IMR-90 (cell line): ENCODE results near the gene GBX2. TPM values are rescaled to one million over a fixed set of nuclear protein-coding genes. Genes with fewer than 3 reads are reported as not detected.

Experiments
- ATAC-seq: fragments of 200-7000 bp; cut with Tn5 transposase; 2 replicates; pipeline ENCODE4 v1.9.1; 2020; ENCODE audit warnings: low read depth, mild to moderate bottlenecking, moderate library complexity
- BruUV-seq: library from RNA; stranded (reverse); fragments of 400-500 nt; replicated peaks from 2 replicates; lab custom pipeline; 2021; lab: Mats Ljungman, UMichigan
- CTCF ChIA-PET: fragments of 300-600 bp; formaldehyde crosslinking; extraction: SDS; loops from one replicate; lab custom pipeline; 2021; ENCODE audit warnings: antibody characterized with exemption; lab: Yijun Ruan, JAX
- POLR2A ChIA-PET: fragments of 300-600 bp; sonication (Branson Sonifier 250); formaldehyde crosslinking; loops from one replicate; lab custom pipeline; 2022; ENCODE audit warnings: antibody characterized with exemption; ENCODE audit not compliant: unreplicated experiment; lab: Charles Lee
- DNase-seq: peaks from one replicate; pipeline ENCODE4 v3.0.0; 2013
- H2AFZ ChIP-seq: replicated peaks from 2 replicates; pipeline ENCODE3; 2013; ENCODE audit warnings: low read length, mild to moderate bottlenecking; ENCODE audit not compliant: poor library complexity
- H2AK5ac ChIP-seq: 2 replicates; pipeline ENCODE4 v1.6.1; 2013; ENCODE audit warnings: low read depth, low read length, inconsistent platforms
- H2AK9ac ChIP-seq: replicated peaks from 2 replicates; pipeline ENCODE3; 2013; ENCODE audit warnings: mild to moderate bottlenecking, low read depth, low read length, moderate library complexity; ENCODE audit not compliant: poor library complexity
- H2BK120ac ChIP-seq: 2 replicates; pipeline ENCODE4 v1.6.1; 2013; ENCODE audit warnings: low read depth, low read length, inconsistent platforms
- H2BK15ac ChIP-seq: 3 replicates; pipeline ENCODE4 v1.6.1; 2013; ENCODE audit warnings: low read depth, low read length, inconsistent platforms
- H2BK20ac ChIP-seq: 2 replicates; pipeline ENCODE4 v1.6.1; 2013; ENCODE audit warnings: low read depth, mild to moderate bottlenecking, inconsistent platforms, low read length, moderate library complexity
- H2BK5ac ChIP-seq: 2 replicates; pipeline ENCODE4 v1.6.1; 2013; ENCODE audit warnings: mild to moderate bottlenecking, low read depth, low read length, inconsistent platforms; ENCODE audit not compliant: poor library complexity, severe bottlenecking
- H3K14ac ChIP-seq: replicated peaks from 2 replicates; pipeline ENCODE4 v1.6.1; 2013; ENCODE audit warnings: low read depth, low read length, inconsistent platforms
- H3K18ac ChIP-seq: 2 replicates; pipeline ENCODE4 v1.6.1; 2013; ENCODE audit warnings: low read depth, low read length, control low read depth
- H3K23ac ChIP-seq: 2 replicates; pipeline ENCODE4 v1.6.1; 2013; ENCODE audit warnings: low read depth, low read length, inconsistent platforms
- H3K27ac ChIP-seq: 2 replicates; pipeline ENCODE4 v1.5.1; 2013; ENCODE audit warnings: mild to moderate bottlenecking, control low read depth, low read length; ENCODE audit not compliant: insufficient read depth
- H3K27me3 ChIP-seq: 2 replicates; pipeline ENCODE4 v1.6.1; 2013; ENCODE audit warnings: low read length; ENCODE audit not compliant: control insufficient read depth, insufficient read depth
- H3K36me3 ChIP-seq: 2 replicates; pipeline ENCODE4 v1.6.1; 2013; ENCODE audit warnings: low read length, mixed read lengths; ENCODE audit not compliant: control insufficient read depth, insufficient read depth
- H3K4ac ChIP-seq: 2 replicates; pipeline ENCODE4 v1.6.1; 2013; ENCODE audit warnings: low read depth, low read length, inconsistent platforms
- H3K4me1 ChIP-seq: 2 replicates; pipeline ENCODE4 v1.6.1; 2013; ENCODE audit warnings: low read length, mixed read lengths; ENCODE audit not compliant: control insufficient read depth, insufficient read depth
- H3K4me2 ChIP-seq: 2 replicates; pipeline ENCODE4 v1.6.1; 2013; ENCODE audit warnings: low read depth, mild to moderate bottlenecking, control low read depth, low read length, moderate library complexity
- H3K4me3 ChIP-seq: 2 replicates; pipeline ENCODE4 v1.5.1; 2013; ENCODE audit warnings: low read depth, mild to moderate bottlenecking, control low read depth, low read length, moderate library complexity; ENCODE audit not compliant: insufficient read depth
- H3K56ac ChIP-seq: 2 replicates; pipeline ENCODE4 v1.6.1; 2013; ENCODE audit warnings: low read length, inconsistent platforms; ENCODE audit not compliant: insufficient read depth; ENCODE audit errors: extremely low read depth
- H3K79me1 ChIP-seq, 2 experiments: 2 replicates each; pipeline ENCODE4 v1.6.1; 2013; ENCODE audit warnings: low read length in 2 of 2, inconsistent platforms in 1 of 2, low read depth in 1 of 2
- H3K9ac ChIP-seq: 2 replicates; pipeline ENCODE4 v1.6.1; 2013; ENCODE audit warnings: low read depth, low read length, control low read depth
- H3K9me1 ChIP-seq: 2 replicates; pipeline ENCODE4 v1.6.1; 2013; ENCODE audit warnings: low read length, inconsistent platforms; ENCODE audit not compliant: insufficient read depth
- H3K9me3 ChIP-seq: 2 replicates; pipeline ENCODE4 v1.6.1; 2013; ENCODE audit warnings: low read length; ENCODE audit not compliant: control insufficient read depth, insufficient read depth
- H4K20me1 ChIP-seq: 2 replicates; pipeline ENCODE4 v1.6.1; 2013; ENCODE audit warnings: low read length, inconsistent platforms; ENCODE audit not compliant: insufficient read depth
- H4K5ac ChIP-seq: 2 replicates; pipeline ENCODE4 v1.6.1; 2013; ENCODE audit warnings: mild to moderate bottlenecking, low read depth, low read length, control low read depth
- H4K8ac ChIP-seq, 2 experiments: 2 replicates each; pipeline ENCODE4 v1.6.1; 2013; ENCODE audit warnings: low read depth in 2 of 2, low read length in 2 of 2, control low read depth in 1 of 2, inconsistent platforms in 1 of 2
- H4K91ac ChIP-seq: 2 replicates; pipeline ENCODE4 v1.6.1; 2013; ENCODE audit warnings: low read depth, low read length, inconsistent platforms; ENCODE audit not compliant: insufficient read depth
- BHLHE40 ChIP-seq: fragments of 150-350 bp; IDR thresholded peaks from 2 replicates; pipeline ENCODE4 v1.6.1; 2016; ENCODE audit warnings: mild to moderate bottlenecking, low read depth, low read length
- CEBPB ChIP-seq: IDR thresholded peaks from 2 replicates; pipeline ENCODE4 v1.6.1; 2012; ENCODE audit warnings: low read depth, low read length, improper control_type of control experiment
- CHD1 ChIP-seq: IDR thresholded peaks from 2 replicates; pipeline ENCODE4 v1.6.1; 2012; ENCODE audit warnings: low read depth, low read length, improper control_type of control experiment
- CTCF ChIP-seq: conservative IDR thresholded peaks from 2 replicates; pipeline ENCODE4 v1.5.1; 2012; ENCODE audit warnings: mild to moderate bottlenecking, low read depth, low read length, improper control_type of control experiment
- ELK1 ChIP-seq: fragments of 150-350 bp; IDR thresholded peaks from 2 replicates; pipeline ENCODE4 v1.6.1; 2016; ENCODE audit warnings: low read depth, mild to moderate bottlenecking, low read length, moderate library complexity, borderline replicate concordance
- FOS ChIP-seq: fragments of 150-350 bp; IDR thresholded peaks from 2 replicates; pipeline ENCODE4 v1.6.1; 2016; ENCODE audit warnings: low read depth, low read length
- MAFK ChIP-seq: IDR thresholded peaks from 2 replicates; pipeline ENCODE4 v1.6.1; 2012; ENCODE audit warnings: low read depth, low read length, improper control_type of control experiment
- MAZ ChIP-seq: IDR thresholded peaks from 2 replicates; pipeline ENCODE4 v1.6.1; 2012; ENCODE audit warnings: low read depth, mild to moderate bottlenecking, low read length, improper control_type of control experiment, moderate library complexity, borderline replicate concordance
- MXI1 ChIP-seq: IDR thresholded peaks from 2 replicates; pipeline ENCODE4 v1.6.1; 2012; ENCODE audit warnings: low read depth, mild to moderate bottlenecking, low read length, moderate library complexity, borderline replicate concordance
- NFE2L2 ChIP-seq: fragments of 150-350 bp; IDR thresholded peaks from 2 replicates; pipeline ENCODE4 v1.6.1; 2016; ENCODE audit warnings: low read depth, mild to moderate bottlenecking, low read length
- POLR2A ChIP-seq: IDR thresholded peaks from 2 replicates; pipeline ENCODE4 v1.6.1; 2012; ENCODE audit warnings: mild to moderate bottlenecking, low read depth, low read length
- RCOR1 ChIP-seq: IDR thresholded peaks from 2 replicates; pipeline ENCODE4 v1.6.1; 2012; ENCODE audit warnings: mild to moderate bottlenecking, low read length, improper control_type of control experiment; ENCODE audit not compliant: insufficient replicate concordance
- RFX5 ChIP-seq: IDR thresholded peaks from 2 replicates; pipeline ENCODE4 v1.8.0; 2012; ENCODE audit warnings: low read depth, mild to moderate bottlenecking, low read length, moderate library complexity
- SMC3 ChIP-seq: fragments of 150-350 bp; IDR thresholded peaks from 2 replicates; pipeline ENCODE4 v1.6.1; 2016; ENCODE audit warnings: low read depth, mild to moderate bottlenecking, antibody characterized with exemption, low read length, moderate library complexity
- USF2 ChIP-seq: fragments of 150-350 bp; IDR thresholded peaks from 2 replicates; pipeline ENCODE4 v1.6.1; 2017; ENCODE audit warnings: mild to moderate bottlenecking, antibody characterized with exemption, low read length, low read depth
- WGBS, 2 experiments: methylation state at CpG; one replicate each; pipeline versions ENCODE4 v1.1.5 to v1.1.7; 2013; ENCODE audit warnings: missing lambda C conversion rate in 2 of 2; ENCODE audit not compliant: insufficient read length in 1 of 2; ENCODE audit errors: extremely low coverage in 2 of 2; 5-methylcytosine and 5-hydroxymethylcytosine counted together
- dilution Hi-C: fragments of 300-500 bp; cut with HindIII; formaldehyde crosslinking; loops from one replicate; pipeline ENCODE4 v1.14.3; 2018; ENCODE audit warnings: low sequenced_read_pairs; ENCODE audit not compliant: unreplicated experiment
- in situ Hi-C: fragments of 300-500 bp; cut with MboI; formaldehyde crosslinking; loops from 3 replicates; pipeline ENCODE4 v1.14.3; 2019; ENCODE audit warnings: low sequenced_read_pairs, inconsistent platforms, mixed read lengths
- intact Hi-C: fragments of 100-400 bp; cut with micrococcal nuclease; formaldehyde crosslinking; loops from 2 replicates; pipeline ENCODE4 v1.10.0; 2022
- polyA plus RNA-seq, 3 experiments: library from polyadenylated mRNA; depleted of rRNA; stranded (reverse); fragments of >200 nt; gene quantifications; 2 replicates each; pipeline ENCODE4 v1.2.3, GENCODE V29; 2012; ENCODE audit warnings: low replicate concordance in 1 of 3
- total RNA-seq: library from RNA; depleted of rRNA; stranded (reverse); fragments of >200 nt; gene quantifications from 2 replicates; pipeline ENCODE4 v1.2.3, GENCODE V29; 2012

Gene GBX2
- total and polyA plus RNA-seq, 2 of the 4 experiments (the other 2 are of a cell fraction) = 0.10 TPM; not detected in 1

DNA sequence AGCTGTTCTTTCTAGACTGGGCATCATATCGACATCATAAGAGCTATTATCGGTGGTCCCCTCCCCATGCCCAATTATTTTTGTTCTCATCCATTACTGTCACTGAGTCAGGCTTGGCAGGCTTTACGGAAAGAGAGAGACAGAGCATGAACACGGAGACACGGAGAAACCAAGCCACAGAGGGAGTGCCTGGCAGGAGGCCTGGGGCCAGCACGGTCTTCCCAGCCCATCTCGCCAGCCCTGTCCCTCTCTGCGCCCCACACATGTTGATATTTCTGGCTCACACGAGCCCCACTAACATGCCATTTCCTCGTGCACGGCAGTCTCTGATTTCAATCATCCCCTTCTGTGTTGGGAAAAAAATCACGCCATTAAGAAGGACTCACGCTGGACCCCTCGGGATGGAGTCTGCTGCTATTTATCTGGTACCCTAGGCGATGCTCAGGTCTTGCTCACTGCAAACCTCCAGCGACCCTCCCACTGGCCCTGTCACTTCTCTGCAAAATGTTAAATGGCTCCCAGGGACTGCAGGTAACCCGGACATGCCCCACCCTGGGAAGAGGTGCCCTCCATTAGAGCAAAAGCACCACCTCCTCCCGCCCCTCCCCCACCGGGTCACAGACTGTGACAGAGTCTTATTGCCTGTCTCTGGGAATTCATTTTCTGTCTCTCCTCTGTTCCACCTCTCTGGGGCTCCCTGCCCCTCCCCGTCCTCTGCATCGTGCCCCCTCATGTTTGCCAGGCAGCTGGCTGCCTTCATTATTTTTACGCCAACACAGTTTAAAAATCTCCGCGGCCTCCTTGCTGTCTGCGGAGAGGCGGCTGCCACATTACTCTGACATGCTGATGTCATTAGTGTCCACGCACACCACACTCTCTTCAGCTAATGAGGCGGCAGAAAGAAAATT is 40.1 kb upstream of the GBX2 start:
- WGBS, 2 experiments = 42% methylated on average over 8 of the region's 28 CpGs; no CpG with 5 or more reads in 1 of the 2 experiments
- H3K14ac ChIP-seq = no peak overlapping the region
- H2BK20ac ChIP-seq = no peak overlapping the region
- H4K5ac ChIP-seq = no peak overlapping the region
- no peak overlapping the region for H3K27ac ChIP-seq
- no peak overlapping the region for H3K9ac ChIP-seq
- H2BK120ac ChIP-seq = no peak overlapping the region
- peaks cover 13% of the 10 kb centered on the region for H3K27me3 ChIP-seq
- no peak overlapping the region for H3K4me3 ChIP-seq
- H3K4me2 ChIP-seq = no peak overlapping the region
- H2BK15ac ChIP-seq = no peak overlapping the region
- in situ Hi-C loops = no loop called here
- H3K9me1 ChIP-seq = no peaks in the 10 kb centered on the region
- intact Hi-C loops = no loop called here
- no peak overlapping the region for H3K56ac ChIP-seq
- no peak overlapping the region for H2BK5ac ChIP-seq
- H3K18ac ChIP-seq = no peak overlapping the region
- no peak overlapping the region for H2AFZ ChIP-seq
- no peak overlapping the region for H2AK9ac ChIP-seq
- no peak overlapping the region for H4K91ac ChIP-seq
- CTCF ChIA-PET = no interaction called here
- H3K4me1 ChIP-seq = no peaks in the 10 kb centered on the region
- DNase-seq (no peak), ATAC-seq (no peak)
- dilution Hi-C loops = no loop called here
- H3K9me3 ChIP-seq = peaks cover 2% of the 10 kb centered on the region; the same call in 1 of the 2 replicates
- H3K4ac ChIP-seq = no peak overlapping the region
- no peaks in the 10 kb centered on the region for H3K36me3 ChIP-seq
- H4K8ac ChIP-seq = no peak overlapping the region
- no peak overlapping the region for H2AK5ac ChIP-seq
- no peaks in the 10 kb centered on the region for H4K20me1 ChIP-seq
- H3K79me1 ChIP-seq = no peaks in the 10 kb centered on the region
- BruUV-seq = no TSS peak
- H3K23ac ChIP-seq = no peak overlapping the region
- POLR2A ChIA-PET = no interaction called here
- TF ChIP-seq NFE2L2 = no peak
- no peak for TF ChIP-seq POLR2A
- no peak for TF ChIP-seq RCOR1
- TF ChIP-seq RFX5 = no peak
- TF ChIP-seq USF2 = no peak
- no peak for TF ChIP-seq ELK1
- TF ChIP-seq MXI1 = no peak
- TF ChIP-seq CTCF = no peak
- TF ChIP-seq CHD1 = no peak
- no peak for TF ChIP-seq BHLHE40
- no peak for TF ChIP-seq FOS
- TF ChIP-seq MAFK = no peak
- no peak for TF ChIP-seq CEBPB
- TF ChIP-seq SMC3 = no peak
- no peak for TF ChIP-seq MAZ
